ENCODE measurements around the gene LRPPRC. TPM values are rescaled to one million over a fixed set of nuclear protein-coding genes. Genes with fewer than 3 reads are reported as not detected.

LRPPRC gene
- polyA plus RNA-seq, 3 donors, result 102 to 124 (median 115) TPM

- DNase-seq, result peak; percentile 34
Observed at GRCh38 chr2:43877782-43878464, 117.9 kb downstream of the LRPPRC start.

- no peak for DNase-seq
Observed at GRCh38 chr2:43874776-43875451, 120.9 kb downstream of the LRPPRC start.

GRCh38 chr2:43872151-43872550, 123.6 kb downstream of the LRPPRC start:
- no peak for DNase-seq

GRCh38 chr2:43855292-43855691, 140.5 kb downstream of the LRPPRC start:
- no peak for DNase-seq

GRCh38 chr2:43854671-43855070, 141.1 kb downstream of the LRPPRC start:
- no peak for DNase-seq

GRCh38 chr2:43853141-43854081, 142.4 kb downstream of the LRPPRC start:
- no peak for DNase-seq

GRCh38 chr2:43852196-43852730, 143.5 kb downstream of the LRPPRC start:
- DNase-seq, result no peak

GRCh38 chr2:43851011-43851980, 144.5 kb downstream of the LRPPRC start:
- DNase-seq, result no peak

GRCh38 chr2:43848214-43848613, 147.6 kb downstream of the LRPPRC start:
- peak; percentile 3 for DNase-seq

- DNase-seq, result no peak
Observed at GRCh38 chr2:43846140-43846793, 149.5 kb downstream of the LRPPRC start.

- DNase-seq, result no peak
Observed at GRCh38 chr2:43845181-43845580, 150.6 kb downstream of the LRPPRC start.

GRCh38 chr2:43842866-43843226, 152.9 kb downstream of the LRPPRC start:
- no peak for DNase-seq

GRCh38 chr2:43841949-43842865, 153.6 kb downstream of the LRPPRC start:
- no peak for DNase-seq

GRCh38 chr2:43840965-43841364, 154.8 kb downstream of the LRPPRC start:
- DNase-seq, result no peak

- DNase-seq, result no peak
Observed at GRCh38 chr2:43839776-43840564, 155.8 kb downstream of the LRPPRC start.

GRCh38 chr2:43838560-43839267, 157.1 kb downstream of the LRPPRC start, which contains the start of the genes ABCG5 and ABCG8:
ABCG5 (minus strand) TSS chr2:43838839; CDS start chr2:43838679, 160 bp downstream.
ABCG8 (plus strand) TSS chr2:43838971; CDS start chr2:43839054, 83 bp downstream.
- no peak for DNase-seq

GRCh38 chr2:43837831-43838559, 157.8 kb downstream of the LRPPRC start:
- DNase-seq, result no peak
